GM19238 (cell line): ENCODE measurements around the gene NEURL1.

Source experiments
- DNase-seq: peaks from one replicate; pipeline ENCODE4 v3.0.0; 2011; ENCODE audit warnings: low spot score; ENCODE audit not compliant: insufficient read length

Gene NEURL1

DNA sequence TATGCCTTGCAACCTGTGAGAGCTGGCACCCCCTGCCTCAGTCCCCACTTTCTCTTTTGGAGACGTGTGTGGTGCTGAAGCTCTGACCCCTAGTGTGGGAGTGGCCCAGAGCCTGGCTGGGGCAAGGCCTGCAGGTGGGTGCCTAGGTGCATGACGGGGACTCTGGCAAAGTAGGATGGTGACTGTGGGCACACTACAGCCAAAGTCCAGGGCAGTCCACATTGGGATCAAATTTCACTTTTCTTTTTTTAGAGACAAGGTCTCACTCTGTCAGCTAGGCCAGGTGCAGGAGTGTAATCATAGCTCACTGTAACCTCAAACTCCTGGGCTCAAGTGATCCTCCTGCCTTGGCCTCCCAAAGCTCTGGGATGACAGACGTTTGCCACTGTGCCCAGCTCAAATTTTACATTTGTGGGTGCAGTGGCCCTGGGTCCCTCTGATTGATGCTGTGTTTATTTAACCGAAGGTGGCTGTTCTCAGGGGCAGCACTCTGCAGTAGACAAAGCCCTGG lies 52.3 kb downstream of the NEURL1 start:
- no peak for DNase-seq

DNA sequence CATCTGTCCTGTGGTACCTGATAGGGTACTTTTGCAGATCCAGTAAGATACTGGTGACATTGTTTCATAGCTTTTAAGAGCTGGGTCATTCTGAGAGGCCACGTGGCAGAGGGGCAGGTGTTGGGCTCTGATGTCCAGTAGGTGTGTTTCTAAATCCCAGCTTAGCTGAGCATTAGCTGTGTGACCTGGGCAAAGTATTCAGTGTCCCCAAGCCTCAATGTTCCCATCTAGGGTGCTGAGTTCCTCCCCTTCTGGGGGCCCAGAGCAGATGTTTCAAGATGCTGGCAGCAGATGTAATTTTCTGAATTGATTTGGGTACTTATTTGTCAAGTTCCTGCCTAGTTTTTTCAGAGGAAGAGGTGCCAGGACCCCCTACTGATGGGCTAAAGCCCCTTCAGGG lies 52.9 kb downstream of the NEURL1 start:
- no peak for DNase-seq

DNA sequence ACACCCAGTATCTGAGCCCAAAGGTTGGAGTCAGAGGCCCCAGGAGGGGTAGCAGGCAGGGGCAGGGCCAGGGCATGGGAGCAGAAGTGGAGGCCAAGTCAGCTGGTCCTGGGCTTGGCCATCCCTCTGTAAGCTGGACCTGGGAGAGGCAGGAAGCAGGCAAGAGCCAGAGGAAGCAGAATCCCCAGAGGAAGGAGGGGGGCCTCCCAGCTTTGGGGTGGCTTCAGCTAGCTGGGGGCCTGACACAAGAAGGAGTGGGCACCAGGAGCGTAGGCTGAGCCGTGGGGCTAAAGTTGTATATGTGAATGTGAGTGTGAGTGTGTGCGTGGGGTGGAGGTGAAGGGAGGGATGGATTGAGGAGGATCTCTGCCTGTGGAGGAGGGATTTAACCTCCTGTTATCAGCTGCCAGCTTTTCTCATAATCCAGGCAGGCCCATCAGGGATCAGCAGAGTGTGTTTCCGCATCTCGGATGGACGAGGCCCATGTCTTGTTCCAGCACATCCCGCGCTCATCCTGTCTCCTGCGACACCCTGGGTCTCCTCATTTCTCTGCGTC lies 54.0 kb downstream of the NEURL1 start:
- DNase-seq: no peak

DNA sequence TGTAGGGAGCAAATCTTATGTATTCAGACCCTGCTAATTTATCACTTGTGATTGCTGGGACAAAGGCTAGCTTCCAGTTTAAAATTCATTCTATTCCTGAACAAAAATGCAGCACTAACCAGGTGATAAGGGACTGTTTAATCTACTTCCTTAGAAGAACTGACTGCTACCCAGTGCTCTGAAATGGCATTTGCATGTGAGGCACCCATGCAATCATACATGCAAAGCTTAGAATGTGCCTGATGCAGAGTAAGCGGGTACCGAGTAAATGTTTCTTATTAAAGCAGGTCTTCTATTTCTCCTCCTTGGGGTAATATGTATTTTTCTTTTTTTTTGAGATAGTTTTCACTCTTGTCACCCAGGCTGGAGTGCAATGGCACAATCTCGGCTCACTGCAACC lies 54.5 kb downstream of the NEURL1 start:
- DNase-seq: no peak

DNA sequence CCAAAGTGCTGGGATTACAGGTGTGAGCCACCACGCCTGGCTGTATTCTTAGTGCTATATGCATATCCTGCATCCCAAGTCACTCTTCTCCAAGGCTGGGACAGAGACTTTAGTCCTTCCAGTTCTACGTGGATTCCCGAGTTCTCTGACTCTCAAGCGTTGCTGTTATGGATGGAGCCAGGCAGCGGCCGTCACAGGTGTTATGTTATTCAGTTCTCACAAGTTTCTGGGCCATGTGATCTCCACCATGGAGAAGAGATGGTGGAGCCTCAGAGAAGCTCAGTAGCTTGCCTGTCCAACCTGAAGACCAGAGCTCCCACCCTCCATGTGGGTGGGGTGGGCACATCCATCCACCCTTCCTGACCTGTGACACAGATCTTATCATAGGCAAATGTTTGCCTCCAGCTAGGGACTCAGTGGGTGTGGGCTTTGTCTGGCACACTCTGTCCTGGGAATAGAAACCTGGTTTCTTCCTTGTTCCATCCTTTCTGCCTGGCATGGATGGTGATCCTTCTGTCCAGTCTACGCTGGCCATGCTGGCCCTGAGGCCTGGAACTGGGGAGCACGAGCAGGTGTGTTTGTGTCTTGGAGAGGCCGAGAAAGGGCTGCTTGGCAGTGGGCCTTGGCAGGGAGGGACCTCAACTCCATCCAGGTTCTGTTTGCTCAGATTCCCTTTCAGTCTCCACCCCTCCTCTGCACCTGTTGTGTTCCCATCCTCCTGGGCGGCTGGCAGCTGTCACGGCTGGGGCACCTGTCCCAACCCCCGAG lies 55.3 kb downstream of the NEURL1 start:
- no peak for DNase-seq

DNA sequence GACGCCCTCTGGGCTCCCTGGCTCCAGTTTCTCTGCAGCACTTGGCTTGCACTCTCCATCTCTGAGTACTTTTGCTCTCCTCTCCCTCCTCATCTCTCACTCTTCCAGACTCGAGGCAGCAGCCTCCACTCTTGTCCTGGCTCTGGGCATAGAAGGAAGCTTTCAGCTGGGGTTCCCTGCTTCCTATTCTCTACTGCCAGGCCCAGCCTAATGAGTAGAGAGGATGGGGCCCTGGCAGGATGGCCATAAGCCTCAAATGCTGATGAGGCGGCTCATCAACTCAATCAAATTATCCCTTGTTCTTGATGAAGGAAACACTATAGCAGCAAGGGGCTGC lies 55.8 kb downstream of the NEURL1 start:
- DNase-seq: no peak

DNA sequence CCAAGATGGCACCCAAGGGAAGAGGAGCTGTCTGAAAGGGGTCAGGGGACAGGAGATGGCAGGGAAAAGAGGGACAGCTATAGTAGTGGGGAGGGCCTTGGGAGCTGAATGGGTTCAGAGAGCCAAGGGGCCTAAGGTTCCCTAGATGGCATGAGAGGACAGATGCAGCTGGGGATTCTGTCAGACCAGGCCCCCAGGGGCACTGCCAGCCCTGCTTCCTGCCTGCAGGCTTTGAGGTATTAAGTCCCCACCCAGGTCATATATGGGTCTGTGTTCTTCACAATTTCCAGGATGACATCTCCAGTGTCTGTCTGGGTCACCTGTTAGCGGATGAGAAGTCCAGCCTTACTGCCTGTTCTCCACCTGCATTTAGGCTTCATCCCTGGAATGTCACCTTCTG lies 56.7 kb downstream of the NEURL1 start:
- no peak for DNase-seq

DNA sequence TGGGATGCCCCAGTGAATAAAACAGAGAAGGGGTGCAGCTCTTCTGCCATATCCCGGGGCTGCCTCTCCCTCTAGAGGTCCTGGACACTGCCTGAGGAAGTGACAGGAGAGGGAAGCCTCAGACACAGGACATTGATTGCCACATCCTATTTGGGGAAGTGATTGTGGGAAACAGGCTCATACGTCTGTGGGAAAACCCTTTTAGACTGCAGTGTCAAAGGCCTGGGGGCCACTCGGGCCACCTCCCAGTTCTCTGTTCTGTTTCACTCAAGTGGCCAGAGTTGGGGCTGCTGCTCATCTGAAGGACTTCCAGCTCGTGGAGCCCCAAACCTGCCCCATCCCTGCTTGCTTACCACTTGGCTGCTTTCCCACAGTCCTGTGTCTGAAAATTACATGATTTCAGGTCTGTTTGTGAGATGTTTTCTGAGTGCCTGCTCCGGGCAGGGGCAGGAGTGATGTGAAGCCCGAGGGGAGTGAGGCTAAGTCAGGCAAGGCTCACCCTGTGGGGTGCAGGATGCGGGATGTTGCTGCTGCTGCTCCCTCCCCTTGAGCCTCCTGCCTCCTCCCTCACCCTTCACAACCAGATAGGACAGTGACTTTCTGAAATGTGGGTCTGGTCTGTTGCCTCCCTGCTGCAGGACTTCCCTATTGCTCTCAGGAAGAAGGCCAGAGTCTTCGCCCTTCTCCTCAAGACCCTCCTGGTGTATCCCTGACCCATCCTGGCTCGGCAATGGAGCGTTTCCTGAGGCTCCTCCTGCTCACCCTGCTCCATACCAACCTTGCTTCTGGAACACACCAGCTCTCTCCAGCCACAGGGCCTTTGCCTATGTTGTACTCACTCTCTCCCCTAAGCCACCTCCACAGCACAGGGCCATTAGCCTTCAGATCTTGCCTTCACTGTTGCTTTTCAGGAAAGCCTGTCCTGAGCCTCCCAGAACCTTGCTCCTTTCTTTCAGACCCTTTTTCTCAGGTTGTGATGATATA lies 58.4 kb downstream of the NEURL1 start:
- DNase-seq: no peak

DNA sequence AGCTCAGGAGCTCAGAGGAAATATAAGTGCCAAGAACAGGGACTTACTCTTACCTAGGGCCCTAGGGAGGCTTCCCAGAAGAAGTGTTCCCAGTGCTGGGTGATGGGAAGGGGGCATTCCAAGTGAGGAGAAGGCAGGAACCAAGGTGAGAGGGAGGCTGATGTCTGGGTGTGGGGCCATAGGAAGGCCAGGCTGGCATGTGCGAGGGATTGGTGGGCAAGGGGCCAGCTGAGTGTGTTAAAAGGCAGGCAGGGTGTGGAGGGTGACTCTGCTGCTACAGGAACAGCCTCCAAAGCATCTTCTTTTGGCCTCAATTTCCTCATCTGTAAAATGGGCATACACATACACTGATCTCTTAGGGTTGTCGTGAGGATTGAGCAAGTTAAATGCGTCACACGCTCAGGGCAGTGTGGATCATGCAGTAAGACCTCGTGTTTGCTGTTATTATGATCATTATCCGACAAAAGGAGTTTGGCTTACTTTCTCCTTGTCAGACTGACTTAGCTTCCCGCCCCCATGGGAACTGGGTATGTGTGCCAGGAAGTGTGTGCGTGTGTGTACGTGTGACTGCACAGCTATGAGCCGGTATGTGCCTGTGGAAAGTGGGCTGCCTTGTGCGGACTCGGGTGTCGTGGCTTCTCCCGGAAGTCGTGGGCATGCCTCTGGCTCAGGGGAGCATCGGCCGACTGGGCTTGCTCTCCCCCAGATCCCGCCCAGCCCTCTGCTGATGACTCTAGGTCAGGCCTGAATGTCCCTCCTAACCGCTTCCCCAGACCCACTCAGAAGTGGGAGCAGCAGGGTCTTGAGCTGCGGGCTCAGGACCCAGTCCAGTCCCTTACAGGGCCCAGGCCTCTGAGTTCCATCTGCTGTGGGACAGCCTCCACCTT lies 59.6 kb downstream of the NEURL1 start:
- no peak for DNase-seq

DNA sequence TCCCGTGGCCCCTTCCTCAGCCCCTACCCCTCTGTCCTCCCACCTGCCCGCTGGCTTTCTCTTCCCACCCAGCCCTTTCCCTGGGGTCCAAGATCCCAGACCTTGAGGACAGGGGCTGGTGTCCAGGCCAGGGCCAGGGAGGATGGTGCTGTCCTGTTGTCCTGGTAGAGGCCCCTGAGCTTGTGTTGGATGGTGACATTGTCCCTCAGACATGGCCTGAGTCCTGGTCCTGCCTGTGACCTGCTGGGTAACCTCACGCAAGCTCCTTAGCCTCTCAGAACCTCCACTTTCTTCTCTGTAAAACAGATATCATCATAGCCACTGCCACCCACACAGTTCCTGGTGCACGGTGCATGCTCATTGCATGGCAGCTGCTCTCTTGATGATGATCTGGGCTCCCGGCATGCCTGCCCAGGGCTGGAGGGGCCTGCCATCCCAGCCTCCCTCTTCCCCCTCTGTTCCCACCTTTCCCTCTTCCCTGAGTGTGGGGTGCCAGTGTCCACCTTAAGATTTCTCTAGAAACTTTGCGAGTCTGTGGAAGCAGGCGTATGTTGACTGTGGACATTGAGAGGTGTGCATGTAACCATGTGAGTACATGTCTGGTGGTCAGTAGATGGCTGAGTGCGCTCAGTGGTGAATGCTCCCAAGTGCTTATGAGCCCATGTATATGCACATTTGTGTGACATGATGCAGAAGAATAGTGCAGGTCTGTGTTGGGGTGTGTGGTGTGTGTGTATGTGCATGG lies 60.4 kb downstream of the NEURL1 start:
- no peak for DNase-seq

DNA sequence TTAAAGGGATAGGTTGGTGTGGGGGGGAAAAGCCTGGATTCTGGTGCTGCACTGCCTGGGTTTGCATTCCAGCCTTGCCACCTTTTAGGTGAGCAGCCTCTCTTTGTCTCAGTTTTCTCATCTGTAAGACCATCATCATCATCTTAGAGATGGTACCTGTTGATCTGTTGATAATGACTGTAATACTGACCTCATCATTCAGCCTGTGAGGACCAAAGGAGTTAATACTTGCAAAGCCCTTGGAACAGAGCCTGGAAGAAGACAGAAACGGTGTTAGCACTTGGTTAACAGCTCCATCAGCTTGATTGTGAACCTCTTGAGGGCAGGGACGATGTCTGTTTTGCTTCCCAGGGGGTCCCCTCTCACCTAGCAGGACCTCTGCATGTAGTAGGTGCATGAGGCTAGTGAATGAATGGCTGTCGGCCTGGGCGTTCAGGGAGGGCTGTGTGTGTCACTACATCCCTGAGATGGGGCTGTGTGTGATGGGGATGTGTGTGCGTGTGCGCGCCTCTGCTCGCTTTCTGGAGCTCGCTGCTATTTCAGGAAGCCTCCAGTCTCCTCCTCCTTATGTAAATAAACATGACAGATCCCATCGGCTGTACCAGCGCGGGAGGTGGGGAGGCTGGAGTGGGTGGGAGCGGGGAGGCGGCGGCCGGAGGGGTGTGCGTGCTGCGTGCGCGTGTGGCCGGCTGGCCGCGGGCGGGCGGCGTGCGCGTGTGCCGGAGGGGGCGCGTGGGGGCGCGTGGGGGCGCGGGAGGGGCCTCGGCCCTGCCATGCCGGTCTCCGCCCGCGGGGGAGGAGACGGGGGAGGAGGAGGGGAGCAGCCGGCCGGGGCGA lies 61.2 kb downstream of the NEURL1 start:
- no peak for DNase-seq

DNA sequence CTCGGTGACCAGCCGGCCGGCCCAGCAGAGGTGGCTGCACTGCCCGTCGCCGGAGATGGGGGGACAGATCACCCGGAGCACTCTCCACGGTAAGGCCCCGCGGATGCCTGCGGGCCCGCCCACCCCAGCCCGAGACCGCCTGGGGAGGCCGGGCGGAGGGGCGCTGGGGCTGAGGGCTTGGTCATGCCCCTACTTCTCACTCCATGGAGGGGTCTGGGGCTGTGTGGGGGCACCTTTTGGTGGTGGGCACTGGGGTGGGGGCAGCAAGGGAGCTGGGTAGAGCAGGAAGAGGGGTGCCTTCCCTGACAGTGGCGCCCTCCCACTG lies 61.8 kb downstream of the NEURL1 start:
- DNase-seq: no peak

DNA sequence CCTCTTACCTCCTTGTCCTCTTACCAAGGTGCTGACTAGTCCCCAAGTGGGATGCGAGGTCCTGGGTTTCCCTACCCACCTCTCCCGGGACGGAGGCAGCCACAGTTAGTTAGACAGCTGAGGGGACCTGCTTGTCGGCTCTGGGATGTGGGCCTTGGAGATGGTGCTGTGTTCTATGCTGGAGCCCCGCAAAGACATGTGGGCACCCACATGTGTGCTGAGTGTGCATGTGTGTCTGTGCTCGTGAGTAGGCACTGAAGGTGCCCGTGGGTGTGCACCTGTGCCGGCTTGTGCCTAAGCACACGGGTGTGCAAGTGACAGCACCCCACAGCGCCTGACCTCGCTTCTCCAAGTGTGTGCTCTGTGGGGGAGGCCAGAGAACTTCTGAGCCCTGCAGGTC lies 62.2 kb downstream of the NEURL1 start:
- DNase-seq: no peak

DNA sequence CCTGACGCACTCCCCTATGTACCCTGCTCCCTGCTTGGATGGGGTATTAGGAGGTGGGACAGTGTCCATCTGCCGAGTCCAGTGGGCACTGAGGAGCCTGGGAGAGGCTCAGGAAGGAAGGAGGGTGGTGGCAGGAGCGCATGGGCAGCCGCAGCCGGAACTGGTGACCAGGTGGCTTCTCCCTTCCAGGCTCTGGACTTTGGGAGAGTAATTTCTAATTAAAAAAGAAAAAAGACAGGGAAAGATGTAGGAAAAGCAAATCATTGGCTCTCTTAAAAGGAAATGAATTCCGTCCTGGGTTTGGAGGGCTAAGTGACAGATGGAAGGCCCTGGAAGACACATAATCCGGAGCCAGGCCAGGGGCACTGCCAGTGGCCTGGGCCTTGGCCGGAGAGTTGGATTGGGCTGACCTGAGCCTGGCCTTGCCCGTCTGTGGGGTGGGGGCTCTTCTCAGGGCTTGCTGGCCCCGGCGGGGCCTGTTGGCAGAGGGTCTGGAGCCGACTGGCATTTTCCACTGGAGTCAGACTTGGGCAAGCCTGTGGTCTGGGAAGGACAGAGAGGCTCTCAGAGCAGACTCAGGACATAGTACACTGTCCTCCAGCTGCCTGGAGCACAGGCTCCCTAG lies 63.0 kb downstream of the NEURL1 start:
- no peak for DNase-seq

DNA sequence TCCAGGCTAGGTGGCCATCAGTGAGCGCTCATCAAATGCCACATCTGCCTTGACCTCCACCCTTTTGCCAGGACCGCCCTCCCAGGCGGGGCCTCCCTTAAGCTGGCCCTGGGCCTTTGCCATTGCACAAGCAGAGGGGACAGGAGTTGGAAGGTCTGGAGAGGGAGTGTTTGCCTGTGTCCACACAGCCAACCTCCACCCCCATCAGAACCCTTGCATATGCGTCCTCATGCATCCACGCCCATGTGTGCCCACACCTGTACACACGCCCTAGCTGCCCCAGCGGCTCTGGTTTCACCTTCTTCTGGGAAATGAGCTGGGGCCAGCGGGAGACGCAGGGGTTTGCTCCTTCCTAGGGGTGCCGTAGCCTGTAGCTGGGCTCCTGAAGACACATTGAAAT lies 64.0 kb downstream of the NEURL1 start:
- DNase-seq: no peak

DNA sequence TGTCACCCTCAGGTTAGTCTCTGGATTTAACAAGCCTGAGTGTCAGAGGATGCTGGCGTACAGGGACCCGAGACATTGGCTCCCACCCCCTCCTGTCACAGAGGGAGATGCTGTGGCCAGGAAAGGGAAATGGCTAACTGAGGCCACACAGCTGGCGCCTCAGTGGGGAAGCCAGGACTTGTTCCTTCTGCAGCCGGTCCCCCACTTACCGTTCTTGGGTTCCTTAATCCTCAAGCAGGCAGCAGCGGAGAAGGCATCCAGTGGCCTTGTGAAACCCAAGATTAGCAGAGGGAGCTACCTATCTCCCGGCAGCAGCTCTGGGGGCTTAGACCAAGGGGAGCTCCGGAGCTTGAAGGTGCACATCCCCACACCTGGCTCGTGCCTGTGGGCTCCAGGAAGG lies 65.4 kb downstream of the NEURL1 start:
- DNase-seq: no peak

DNA sequence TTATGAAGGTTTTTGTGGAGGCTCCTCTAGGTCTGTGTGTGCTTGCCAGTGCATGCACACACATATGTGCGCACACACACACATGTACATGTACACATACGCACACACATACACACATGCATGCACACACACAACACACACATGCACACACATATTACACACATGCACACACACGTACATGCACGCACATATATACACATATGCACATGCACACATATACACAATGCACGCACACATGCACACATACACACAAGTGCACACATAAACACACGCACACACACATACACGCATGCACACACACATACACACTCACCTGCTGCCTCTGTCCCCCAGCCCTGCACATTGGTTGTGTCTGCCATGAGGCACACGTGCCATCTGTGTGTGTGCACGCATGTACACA lies 66.3 kb downstream of the NEURL1 start:
- DNase-seq: no peak

DNA sequence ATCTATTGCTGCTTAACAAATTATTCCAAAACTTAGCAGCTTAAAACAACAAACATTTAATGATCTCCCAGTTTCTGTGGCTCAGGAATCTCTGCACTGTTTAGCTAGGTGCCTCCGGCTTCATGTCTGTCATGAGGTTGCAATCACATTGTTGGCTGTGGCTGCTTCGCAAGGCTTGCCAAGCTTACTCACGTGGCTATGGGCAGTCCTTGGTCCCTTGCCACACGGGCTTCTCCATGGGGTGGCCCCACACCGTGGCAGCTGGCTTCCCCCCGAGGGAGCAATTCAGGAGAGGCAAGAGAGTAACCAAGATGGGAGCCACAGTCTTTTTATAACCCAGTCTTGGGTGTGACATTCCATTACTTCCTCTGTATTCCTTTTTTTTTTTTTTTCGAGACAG lies 67.4 kb downstream of the NEURL1 start:
- no peak for DNase-seq

DNA sequence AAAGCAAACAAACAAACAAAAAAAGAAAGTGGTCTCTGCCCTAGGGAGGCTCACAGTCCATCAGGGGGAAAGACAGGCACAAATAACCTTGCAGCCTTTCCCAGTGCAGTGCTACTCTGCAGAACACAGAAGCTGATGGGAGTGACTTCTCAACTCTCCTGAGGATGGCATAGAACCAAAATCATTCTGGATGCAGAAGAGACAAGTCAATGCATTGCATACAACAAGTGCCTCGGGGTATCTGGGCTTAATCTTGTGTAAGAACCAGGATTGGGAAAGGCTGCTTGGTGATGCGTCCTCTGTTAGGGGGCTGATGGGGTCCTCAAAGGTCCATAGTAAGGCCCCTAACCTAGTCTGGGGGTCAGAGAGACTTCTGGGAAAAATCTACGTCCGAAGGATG lies 68.9 kb downstream of the NEURL1 start:
- no peak for DNase-seq
